Mucosa of gallbladder (tissue), 1 donor: Measurements from ENCODE around the gene SSC5D. TPM values are rescaled to one million over a fixed set of nuclear protein-coding genes. Genes with fewer than 3 reads are reported as not detected.
A peak's percentile ranks its signal among the peaks of the same experiment; 100 is the strongest.
"Not testable (repeated sequence)": the region's sequence is repeated elsewhere in the genome, so short reads cannot be mapped to it uniquely, and the experiment has no call there.

ENCODE experiments used
- DNase-seq: peaks from one replicate; pipeline ENCODE4 v3.0.0-alpha.2; 2020; ENCODE audit warnings: low spot score
- total RNA-seq: library from RNA; stranded (reverse); gene quantifications from one replicate; pipeline ENCODE4 v1.2.1, GENCODE V29; 2021
- donor health status: DM: no; HTN: no; CAD: no.

The SSC5D gene
- total RNA-seq, result 49.7 TPM

DNA sequence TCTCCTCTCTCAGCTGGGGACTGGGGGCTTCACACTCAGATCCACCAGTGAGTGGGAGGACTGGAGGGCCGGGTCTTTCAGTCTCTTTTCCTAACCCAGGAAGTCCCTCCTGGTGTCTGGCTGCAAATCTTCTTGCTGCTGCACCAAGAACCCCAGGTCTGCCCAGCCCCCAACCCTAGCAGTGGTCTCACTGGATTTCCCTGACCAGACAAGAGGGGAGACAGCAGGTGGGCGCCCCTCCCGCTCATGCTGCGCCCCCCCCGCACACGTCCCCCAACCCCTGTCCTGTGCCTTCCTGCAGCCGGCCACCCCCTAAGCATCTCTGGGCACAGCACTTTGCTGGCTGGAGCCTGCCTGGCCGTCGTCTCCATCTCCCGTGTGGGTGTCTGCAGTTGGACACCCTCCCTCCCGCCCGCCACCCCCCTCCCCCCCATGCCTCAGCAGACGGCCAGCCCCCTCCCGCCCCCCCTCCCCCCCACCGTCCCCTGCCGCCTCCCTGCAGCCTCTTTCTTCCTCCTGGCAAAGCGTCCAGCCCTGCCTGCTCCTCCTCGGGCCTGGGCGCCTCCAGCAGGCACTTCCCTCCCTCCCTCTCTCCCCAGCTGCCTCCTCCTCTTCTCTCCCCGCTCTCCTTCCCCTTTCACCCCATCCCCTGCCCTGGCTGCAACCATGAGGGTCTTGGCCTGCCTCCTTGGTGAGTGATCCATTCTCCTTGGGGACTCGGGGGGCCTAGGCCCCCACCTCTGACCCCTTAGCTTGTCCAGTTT lies at the start of gene SSC5D:
Gene SSC5D, plus strand, starts transcription at position 513 of the 764 bp plus-strand sequence. Its CDS starts 154 bp downstream, at position 667.
- DNase-seq, result no peak

DNA sequence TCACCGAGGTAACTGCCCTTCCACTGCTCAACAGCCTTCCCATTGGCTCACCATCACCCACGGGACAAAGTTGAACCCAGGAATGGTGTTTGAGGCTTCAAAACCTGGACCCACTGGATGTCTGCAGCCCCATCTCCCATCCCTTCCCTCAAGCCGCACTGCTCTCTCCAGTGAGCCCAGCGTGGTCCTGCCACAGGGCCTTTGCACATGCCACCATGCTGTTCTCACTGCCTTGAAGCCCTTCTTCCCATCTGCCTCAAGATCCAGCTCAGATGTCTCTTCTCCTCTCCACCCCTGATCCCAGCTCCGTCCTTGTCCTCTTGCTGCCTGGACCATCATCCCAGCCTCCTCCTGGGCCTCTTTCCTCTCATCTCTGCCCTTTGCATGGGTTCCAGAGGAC lies 49.2 kb upstream of the SSC5D start:
- DNase-seq, result no peak

- DNase-seq, result no peak
Observed at GRCh38 chr19:55440411-55441105, 47.7 kb upstream of the SSC5D start.

DNA sequence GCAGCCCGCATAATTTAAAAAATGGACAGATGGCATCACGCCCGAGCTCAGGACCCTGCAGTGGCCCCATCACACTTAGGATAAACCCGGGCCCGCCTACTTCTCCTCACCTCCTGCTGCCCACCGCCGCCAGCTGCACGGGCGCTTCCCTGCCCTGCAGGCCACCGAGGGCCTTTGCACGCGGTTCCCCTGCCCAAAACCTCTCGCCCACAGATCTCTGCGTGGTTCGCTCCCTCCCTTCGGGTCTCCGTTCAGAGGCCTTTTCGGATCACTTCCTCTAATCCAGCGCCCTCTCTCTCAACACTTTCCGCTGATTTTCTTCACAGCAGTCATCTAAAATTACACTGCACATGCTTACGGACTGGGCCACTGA lies 46.9 kb upstream of the SSC5D start:
- DNase-seq, result no peak

DNA sequence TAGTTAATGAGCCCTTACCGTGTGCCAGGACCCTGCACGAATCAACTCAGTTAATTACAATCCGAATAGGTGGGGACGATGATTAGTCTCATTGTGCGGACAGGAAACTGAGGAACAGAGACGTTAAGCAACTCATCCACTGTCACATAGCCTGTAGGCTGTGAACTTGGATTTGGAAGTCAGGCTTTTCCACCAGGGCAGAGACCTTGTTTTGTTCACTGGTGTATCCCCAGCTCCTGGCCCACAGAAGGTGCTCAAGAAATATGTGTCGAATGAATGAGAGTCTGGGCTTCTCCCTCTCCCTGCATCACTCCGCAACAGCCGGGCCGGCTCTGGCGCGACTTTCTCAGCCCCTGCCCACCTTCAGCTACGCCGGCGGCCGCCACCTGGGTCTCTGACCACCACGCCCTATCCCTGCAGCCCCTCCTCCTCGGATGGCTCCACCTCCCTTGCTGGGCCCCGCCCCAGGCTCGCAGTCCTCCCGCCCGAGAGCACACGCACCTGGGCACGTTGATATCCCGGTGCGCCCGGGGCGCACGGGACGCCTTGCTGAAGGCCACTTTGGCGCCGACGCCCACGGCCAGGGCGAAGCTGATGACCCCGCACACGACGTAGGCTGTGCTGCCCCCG lies 46.4 kb upstream of the SSC5D start:
- DNase-seq, result no peak

DNA sequence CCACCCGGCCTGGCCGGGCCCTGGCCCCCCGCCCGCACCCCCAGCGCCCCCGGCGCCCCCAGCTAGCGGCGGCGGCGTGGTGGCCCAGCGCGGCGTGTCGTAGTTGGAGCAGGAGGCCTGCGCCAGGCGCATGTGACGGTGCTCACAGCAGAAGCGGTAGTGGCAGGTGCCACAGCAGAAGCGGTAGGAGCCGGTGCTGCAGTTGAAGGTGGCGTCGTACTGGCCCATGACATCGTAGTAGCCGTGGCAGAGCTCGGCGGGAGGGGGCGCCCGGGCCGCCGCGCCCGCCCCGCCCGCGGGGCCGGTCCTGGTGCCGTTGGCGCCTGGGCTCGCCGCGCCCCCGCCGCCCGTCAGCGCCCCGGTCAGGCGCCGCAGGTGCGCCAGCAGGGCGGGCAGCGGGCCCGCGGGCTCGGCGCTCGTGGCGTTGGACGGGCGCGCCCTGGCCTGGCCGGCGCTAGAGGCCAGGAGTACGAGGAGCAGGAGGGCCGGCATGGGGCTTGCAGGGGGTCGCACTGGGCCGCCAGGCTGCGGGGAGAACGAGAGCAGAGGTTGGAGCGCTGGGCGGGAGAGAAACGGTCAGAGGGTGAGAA lies 45.8 kb upstream of the SSC5D start:
- DNase-seq, result no peak

DNA sequence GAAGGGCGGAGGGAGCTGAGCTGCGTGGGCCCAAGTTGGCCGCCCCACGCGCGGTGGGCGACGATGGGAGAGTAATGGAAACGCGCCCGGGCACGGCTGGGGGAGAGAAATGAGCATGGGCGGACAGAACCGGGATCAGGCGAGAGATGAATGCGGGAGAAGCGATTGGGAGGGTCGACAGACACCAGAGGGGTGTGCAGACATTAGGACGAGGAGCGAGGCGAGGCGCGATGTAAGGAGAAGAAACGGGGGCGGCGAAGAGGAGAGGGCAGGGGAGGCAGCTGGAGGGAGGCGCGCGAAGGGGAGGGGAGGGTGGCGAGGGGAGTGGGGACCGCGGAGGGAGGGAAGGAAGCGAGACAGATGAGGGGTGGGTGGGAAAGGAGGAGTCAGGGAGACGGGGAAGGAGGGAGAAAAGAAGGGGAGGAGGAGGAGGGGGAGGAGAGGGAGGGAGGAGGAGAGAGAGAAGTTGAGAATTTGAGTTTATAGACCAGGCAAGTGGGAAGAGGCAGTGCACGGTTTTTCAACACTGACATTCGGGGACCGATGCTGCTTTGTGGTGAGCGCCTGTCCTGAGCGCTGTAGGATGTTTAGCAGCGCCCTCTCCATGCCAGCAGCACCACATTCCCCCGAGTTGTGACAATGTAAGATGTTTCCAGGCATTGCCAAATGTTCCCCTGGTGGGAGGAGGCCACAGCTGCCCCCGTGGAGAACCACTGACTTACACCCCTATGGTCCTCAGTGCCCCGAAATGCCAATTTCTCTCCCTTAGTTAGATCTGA lies 45.0 kb upstream of the SSC5D start, which contains the start of gene SHISA7:
Gene SHISA7, minus strand, starts transcription at position 256 of the 779 bp plus-strand sequence. CDS start 437 bp downstream, outside the sequence.
- no peak for DNase-seq

DNA sequence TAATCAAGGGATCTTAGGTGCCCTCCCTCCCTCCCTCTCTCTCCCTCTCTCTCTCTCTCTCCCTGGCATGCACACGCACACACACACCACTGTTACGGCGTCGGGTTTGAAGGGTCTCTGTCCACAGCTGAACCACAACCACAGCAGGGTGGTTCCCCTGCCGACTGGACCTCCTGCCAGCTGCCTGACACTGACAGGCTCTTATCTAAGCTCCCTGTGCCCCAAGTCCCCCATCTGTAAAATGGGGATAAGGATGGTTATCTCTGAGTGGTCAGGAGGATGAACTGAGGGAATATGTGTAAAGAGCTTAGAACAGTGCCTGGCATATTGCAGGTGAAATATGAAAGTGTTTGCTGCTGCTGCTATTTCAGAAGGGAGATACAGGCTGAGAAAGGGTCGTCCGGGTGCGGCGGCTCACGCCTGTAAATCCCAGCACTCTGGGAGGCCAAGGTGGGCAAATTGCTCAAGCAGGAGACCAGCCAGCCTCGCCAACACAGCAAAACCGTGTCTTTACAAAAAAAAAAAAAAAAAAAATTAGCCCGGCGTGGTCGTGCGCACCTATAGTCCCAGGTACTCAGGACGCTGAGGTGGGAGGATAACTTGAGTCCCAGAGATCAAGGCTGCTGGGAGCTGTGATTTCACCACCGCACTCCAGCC lies 44.3 kb upstream of the SSC5D start:
- no peak for DNase-seq

DNA sequence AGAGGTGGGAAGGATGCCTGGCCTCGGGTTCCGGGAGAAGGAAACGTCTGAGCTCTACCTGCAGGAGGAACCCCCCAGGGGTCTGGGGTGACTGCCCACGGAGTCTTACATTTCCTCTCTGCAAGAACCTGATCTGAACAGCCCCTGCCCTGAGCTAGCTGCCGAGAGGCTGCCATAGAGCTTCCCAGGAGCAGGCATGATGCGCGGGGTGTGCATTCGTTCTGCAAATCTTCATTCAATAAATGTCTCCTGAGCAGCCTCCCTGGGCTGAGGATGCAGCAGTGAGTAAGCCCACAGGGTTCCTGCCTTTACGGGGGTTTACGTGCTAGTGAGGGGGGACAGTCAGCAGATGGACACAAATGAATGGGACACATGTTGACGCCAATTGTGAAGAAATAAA lies 43.6 kb upstream of the SSC5D start:
- no peak for DNase-seq

GRCh38 chr19:55446060-55446459 lies 42.2 kb upstream of the SSC5D start:
- no peak for DNase-seq

DNA sequence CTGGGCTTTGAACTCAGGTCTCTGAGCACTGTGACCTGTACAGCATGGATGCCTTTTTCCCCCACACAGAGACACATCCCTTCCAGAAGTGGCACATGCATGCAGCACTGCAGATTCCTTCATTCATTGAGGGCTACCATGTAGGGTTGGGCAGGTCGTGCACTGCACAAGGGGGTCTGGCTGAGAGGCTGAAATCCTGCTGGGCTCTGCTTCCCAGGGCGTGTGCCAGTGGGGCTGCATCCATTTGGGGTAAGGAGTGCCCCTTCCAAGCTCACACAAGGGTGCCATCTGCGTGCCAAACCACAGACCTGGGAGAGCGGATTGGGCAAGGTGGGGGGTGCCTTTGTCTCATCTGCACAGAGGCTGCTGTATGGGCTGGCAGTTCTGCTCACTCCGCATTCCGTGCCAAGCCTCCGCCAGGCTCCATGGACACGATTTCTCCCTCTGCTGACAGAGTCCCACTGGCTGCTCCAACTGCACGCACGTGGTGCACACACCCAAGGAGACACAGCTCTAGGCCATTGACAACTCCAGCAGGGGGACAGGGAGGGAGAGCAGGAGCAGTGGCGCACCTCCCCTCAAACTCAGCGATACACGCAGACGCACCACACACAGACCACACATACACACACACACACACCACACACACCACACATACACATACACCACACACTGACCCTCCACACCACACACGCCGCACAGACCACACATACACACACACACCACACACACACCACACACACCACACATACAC lies 40.6 kb upstream of the SSC5D start:
- no peak for DNase-seq

DNA sequence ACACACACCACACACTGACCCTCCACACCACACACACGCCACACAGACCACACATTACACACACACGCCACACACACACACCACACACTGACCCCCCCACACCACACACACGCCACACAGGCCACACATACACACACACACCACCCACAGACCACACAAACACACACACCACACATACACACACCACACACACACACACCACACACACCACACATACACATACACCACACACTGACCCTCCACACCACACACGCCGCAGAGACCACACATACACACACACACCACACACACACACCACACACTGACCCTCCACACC lies 40.1 kb upstream of the SSC5D start:
- DNase-seq, result not testable (repeated sequence)

DNA sequence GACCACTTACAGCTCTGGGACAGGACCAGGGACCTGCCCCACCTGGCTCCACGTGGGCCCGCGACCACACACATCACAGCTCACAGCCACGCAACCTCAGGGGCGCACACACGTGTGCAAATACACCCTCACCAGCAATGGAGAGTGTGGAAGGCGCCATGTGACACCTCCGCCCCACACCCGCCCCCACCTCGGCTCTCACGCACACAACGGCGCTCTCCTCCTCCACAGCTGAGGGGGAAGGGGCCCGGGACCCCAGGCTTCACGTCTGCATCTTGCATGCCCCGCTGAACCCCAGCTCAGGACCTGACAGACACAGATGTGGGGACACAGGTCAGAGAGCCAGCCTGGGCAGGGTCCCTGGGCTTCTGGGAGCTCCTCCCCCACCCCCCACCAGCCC lies 38.8 kb upstream of the SSC5D start:
- no peak for DNase-seq

DNA sequence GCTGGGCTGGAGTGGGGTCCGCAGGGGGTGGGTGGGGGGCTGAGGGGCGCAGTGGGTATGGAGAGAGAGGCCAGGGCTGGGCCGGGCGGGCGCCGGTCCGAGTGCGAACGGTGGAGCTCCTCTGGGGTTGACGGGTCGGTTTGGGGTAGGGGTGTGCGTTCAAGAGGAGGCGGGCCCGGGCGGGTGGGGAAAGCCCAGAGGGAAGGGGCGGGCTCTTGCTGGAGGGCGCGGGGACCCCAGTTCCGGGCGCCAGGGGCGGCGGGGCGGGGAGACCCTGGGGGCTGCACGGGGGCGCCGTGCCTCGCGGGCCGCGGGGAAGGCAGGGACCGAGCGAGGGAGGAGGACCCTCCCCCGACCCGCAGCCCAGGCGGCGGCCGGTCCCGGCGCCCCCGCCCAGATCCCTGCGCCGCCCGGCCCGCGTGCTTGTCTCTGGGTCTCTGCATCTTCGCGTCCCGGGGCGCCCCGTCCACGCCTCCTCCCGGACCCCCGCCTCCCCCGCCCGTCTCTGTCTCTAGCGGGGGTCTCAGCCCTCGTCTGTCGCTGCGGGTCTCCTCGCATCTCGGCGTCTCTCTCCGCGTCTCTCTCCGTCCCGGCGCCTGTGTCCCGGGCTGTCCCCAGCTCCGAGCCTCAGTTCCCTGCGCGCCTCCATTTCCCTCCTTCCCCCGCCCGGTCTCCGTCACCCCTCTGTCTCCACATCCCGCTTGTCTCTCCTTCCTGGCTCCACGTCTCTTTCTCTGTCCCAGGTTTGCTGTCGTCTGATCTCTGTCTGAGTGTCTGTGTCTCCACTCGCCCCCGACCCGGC lies 36.9 kb upstream of the SSC5D start:
- no peak for DNase-seq

DNA sequence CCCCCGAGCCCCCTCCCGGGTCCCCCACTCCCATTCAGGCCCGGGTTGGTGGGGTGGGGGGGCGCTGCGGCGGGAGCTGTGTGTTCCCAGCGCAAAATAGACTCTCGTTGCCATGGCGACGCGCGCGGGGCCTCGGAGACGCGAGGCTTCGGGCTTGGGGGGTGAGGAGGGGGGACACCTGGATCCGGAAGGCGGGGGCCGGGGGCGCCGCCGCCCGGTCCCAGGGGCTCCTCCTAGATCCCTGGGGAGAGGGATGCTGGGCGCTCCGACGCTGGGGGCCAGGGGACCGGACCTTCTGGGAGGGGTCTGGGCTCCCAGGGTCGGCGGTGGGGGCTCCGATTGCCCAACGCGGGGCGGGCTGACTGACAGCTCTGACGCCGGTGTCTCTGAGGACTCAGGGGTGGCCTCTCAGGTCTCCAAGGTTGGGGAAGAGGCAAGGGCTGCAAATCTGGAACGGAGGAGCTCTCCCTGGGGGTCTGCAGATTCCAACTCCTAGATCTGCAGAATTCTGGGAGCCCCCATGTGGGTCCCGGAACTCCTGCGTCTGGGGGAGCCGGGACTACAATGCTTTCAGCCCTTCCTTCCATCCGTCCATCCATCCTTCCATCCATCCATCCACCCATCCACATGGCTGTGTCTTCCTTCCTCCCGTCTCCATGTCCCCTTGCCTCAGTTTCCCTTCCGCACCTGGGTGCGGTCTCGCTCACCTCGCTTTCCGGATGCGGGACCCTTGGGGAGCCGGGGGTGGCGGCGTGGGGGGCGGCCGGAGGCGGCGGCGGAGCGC lies 36.1 kb upstream of the SSC5D start:
- DNase-seq, result no peak

- DNase-seq, result peak; percentile 73
Observed at GRCh38 chr19:55452749-55453346, 35.4 kb upstream of the SSC5D start.

GRCh38 chr19:55453511-55454260 lies 34.5 kb upstream of the SSC5D start:
- DNase-seq, result no peak

- DNase-seq, result no peak
Observed at GRCh38 chr19:55454787-55455243, 33.4 kb upstream of the SSC5D start.
